ENCODE measurements around the gene NRXN2.
"Not testable (repeated sequence)": the region's sequence is repeated elsewhere in the genome, so short reads cannot be mapped to it uniquely, and the experiment has no call there.

Gene NRXN2

DNA sequence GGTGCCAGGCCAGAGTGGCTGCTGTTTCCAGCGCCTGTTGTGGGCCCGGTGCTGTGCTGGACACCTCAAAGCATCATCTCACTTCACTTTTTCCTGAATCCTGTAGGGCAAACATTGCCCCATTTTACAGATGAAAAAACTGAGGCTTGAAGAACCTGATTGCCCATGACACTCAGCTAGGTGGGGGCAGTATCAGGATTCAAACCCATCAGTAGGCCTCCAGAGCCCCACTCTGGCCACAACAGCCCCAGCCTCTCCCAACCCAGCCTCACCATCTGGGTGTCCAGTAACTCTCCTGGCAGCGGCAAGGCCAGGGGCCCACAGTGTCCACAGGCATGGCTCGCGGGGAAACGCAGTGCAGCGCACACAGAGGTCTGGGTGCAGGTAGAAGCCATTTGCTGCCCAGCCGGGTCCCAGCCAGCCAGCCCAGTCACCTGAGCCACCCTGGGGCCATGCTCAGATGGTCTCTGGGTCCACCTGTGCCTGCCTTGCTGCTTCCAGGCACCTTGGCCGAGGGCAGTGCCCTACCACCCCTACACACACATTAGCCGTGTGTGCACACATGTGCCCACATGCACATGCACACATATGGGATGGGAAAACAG lies 120.4 kb downstream of the NRXN2 start:
- no peak for DNase-seq

DNA sequence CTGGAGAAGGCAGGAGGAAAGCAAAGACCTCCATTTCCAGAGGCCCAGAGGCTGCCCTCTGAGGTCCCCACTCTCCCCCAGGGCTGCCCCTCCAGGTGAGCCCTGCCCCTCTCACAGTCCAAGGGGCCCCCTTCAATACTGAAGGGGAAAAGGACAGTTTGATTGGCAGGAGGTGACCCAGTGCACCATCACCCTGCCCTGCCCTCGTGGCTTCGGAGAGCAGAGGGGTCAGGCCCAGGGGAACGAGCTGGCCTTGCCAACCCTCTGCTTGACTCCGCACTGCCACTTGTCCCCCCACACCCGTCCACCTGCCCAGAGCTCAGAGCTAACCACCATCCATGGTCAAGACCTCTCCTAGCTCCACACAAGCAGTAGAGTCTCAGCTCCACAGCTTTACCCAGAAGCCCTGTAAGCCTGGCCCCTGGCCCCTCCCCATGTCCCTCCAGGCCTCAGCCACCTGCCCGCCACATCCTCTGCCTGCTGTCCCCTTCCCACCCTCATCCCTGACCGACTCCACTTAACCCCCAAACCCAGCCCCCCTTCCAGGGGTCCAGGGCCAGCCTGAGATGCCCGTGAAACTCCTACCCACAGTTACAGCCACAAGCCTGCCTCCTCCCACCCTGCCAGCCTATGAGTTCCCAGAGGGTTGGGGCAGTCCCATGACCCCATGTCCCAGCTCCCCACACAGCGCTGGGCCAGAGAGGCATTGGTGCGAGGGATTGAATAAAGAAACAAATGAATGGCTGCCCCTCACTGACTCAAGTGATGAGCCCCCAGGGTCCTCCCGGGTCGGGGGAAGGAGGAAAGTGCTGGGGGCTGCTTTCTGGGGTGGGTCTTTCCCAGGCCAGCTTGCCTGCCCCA lies 121.2 kb downstream of the NRXN2 start:
- DNase-seq = no peak

GRCh38 chr11:64600281-64600992 lies 122.6 kb downstream of the NRXN2 start:
- no peak for DNase-seq

DNA sequence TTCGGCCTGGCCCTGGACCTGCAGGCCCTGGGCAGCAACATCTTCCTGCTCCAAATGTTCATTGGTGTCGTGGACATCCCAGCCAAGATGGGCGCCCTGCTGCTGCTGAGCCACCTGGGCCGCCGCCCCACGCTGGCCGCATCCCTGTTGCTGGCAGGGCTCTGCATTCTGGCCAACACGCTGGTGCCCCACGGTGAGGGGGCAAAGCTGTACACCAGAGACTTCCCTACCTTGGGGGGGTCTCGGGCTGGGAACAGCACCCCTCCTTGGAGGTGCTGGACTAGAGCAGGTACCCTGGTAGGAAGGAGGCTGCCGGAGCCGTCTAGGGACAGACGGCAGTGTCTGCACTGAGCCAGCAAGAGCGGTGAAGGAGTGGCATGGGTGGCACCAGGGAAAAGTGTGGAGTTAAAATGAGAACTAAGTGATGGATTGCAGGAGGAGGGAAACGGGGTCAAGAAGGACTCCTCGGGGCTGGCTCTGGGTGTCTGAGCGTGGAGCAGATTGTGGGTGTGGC lies 123.2 kb downstream of the NRXN2 start:
- no peak for DNase-seq

DNA sequence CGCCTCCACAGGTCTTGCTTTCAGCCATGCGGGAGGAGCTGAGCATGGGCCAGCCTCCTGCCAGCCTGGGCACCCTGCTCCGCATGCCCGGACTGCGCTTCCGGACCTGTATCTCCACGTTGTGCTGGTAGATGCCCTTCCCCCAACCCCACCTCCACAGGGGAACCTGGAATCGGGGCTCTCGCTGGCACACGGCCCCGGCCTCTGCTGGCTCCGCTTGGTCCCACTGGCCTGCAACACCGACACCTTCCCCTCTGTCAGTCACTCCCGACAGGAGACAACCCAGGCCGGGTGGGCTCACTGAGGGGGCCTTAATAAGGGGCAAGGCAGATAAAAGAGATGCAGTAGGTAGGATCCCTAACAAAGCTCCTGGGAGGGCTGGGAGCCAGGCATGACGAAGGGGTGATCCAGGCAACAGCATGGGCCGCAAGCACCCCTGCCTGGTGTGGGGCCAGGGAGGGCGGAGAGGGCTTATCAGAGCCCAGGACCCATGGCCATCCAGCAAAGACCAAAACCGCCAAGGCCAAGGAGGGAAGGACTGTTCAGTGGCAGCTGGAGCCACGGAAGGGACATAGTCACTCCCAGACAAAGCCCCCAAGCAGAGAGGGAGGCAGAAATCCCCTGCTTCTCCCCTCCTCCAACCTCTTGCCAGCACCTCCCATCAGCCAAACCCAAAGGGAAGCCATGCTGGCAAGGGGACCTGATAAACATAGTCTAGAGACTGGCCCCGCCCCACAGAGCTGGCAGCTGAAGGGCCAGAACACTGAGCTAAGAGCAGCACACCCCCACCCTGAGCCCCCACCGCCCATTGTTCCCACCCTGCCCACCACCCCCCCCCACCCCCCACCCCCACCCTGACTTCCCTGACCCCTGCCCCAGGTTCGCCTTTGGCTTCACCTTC lies 124.0 kb downstream of the NRXN2 start:
- DNase-seq = no peak

GRCh38 chr11:64598106-64598796 lies 124.7 kb downstream of the NRXN2 start:
- no peak for DNase-seq

DNA sequence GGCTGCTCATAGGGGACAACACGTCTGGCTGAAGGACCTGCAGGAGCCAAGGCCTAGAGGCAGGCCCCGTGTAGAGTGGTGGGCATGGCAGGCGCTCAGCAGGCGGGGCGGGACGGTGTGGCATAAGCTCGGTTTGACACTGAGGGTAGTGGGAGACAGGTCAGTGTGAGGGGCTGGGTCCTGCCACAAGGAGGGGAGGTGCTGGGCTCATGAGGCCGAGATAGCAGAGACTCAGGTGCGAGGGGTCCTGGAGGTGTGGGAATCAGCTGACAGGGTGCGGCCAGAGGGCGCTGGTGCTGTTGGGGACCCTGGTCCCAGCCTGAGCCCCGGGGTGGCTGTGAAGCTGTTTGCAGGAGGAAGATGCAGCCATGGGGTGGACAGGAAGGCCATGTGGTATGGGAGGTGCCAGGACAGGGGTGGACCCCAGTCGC lies 125.3 kb downstream of the NRXN2 start:
- no peak for DNase-seq

GRCh38 chr11:64595922-64596321 lies 127.1 kb downstream of the NRXN2 start:
- DNase-seq = not testable (repeated sequence)

- DNase-seq = no peak
Measured at GRCh38 chr11:64594159-64594939, 128.6 kb downstream of the NRXN2 start.

- DNase-seq = no peak
Measured at GRCh38 chr11:64593156-64594105, 129.6 kb downstream of the NRXN2 start.

DNA sequence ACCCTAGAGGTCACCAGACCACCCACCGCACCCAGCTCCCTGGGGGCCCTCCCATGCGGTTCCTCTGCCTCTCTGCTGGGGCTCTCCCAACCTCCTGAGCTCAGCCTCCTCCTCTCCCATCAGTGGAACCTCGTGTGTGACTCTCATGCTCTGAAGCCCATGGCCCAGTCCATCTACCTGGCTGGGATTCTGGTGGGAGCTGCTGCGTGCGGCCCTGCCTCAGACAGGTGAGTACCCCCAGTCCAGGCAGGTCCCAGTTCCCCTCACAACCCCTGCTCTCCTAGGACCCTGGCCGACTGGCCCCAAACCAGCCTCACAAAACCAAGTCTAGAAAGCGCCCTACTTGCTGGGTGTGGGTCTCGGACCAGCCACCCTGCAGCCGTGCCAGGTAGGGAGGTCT lies 130.3 kb downstream of the NRXN2 start:
- DNase-seq = no peak

GRCh38 chr11:64592234-64592615 lies 130.8 kb downstream of the NRXN2 start:
- no peak for DNase-seq

DNA sequence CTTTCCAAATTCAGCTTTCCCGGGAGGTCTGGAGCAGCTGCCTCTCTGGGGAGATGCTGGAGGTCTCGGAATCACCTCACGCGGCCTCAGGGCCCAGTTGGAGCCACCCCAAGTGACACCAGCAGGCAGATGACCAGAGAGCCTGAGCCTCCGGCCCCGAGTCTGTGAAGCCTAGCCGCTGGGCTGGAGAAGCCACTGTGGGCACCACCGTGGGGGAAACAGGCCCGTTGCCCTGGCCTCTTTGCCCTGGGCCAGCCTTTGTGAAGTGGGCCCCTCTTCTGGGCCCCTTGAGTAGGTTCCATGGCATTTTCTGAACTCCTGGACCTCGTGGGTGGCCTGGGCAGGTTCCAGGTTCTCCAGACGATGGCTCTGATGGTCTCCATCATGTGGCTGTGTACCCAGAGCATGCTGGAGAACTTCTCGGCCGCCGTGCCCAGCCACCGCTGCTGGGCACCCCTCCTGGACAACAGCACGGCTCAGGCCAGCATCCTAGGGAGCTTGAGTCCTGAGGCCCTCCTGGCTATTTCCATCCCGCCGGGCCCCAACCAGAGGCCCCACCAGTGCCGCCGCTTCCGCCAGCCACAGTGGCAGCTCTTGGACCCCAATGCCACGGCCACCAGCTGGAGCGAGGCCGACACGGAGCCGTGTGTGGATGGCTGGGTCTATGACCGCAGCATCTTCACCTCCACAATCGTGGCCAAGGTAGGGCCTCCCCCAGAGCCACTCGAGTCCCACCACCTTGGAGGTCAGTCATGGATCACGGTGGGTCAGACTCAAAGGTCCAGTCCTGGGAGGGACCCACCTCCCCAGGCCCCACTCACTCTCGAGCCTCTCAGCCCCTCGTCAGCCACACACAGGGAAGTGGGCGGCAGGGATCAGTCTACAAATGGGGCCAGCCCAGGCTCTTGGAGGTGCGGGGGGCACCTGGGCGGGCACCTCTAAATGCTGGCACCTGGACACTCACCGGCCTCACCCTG lies 131.5 kb downstream of the NRXN2 start:
- DNase-seq = no peak

- no peak for DNase-seq
Measured at GRCh38 chr11:64590763-64591221, 132.2 kb downstream of the NRXN2 start, which contains the start of gene SLC22A12. TSS of gene SLC22A12 (plus strand) at chr11:64591220. CDS start at chr11:64591557, 337 bp downstream.

- no peak for DNase-seq
Measured at GRCh38 chr11:64588701-64589100, 134.3 kb downstream of the NRXN2 start.

DNA sequence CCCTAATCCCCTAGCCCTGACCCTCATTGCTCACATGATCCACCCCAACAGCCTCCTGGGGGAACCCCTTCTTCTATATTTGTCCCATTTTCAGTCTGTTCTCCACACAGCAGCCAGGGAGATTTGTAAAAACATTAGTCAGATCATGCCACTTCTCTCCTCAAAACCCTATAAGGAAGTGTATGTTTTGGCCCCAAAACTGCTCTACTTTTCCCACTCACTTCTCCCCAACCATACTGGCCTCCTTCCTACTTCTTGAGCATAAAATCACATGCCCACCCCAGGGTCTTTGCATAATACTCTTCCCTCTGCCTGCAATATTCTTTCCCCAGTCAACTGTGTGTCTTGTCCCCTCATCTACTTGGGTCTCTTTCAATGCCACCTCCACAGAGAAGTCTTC lies 136.6 kb downstream of the NRXN2 start:
- DNase-seq = no peak

DNA sequence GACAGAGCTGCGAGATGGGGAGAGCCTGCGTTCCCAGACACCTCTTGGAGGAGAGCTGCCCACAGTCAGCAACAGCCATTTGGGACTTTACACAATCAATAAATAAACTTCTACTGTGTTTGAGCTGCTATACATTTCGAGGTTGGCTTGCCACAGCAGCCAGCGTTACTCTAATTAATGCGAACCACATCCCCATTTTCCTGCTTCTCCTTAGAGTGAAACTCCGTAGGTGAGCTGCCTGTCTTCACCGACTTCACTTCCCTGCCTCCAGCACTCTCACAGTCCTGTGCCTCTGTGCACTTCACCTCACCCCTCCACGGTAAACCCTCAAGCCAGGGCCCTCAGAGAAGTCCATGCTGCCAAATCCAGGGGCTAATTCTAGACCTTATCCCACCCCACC lies 137.8 kb downstream of the NRXN2 start:
- no peak for DNase-seq

Data from activated naive CD4-positive, alpha-beta T cell treated with Interleukin-2 at 50 U/mL for 16 hours (primary cell).